T-helper 17 cell (primary cell): ENCODE data around the gene PCSK4. TPM values are rescaled to one million over a fixed set of nuclear protein-coding genes. Genes with fewer than 3 reads are reported as not detected.

Experiments used
- ATAC-seq: fragments of 150-1000 bp; cut with Tn5 transposase; 2 replicates; pipeline ENCODE4 v1.10.0; 2021; ENCODE audit warnings: mild to moderate bottlenecking, moderate library complexity
- DNase-seq, 3 donors: peaks; one replicate each; pipeline versions ENCODE4 v3.0.0 to v3.0.0-alpha.2; 2020 to 2021
- H3K9me3 ChIP-seq: one replicate; pipeline ENCODE4 v1.7.0; 2013; ENCODE audit warnings: low read length, mild to moderate bottlenecking; ENCODE audit not compliant: control insufficient read depth, poor library complexity, severe bottlenecking
- H3K27ac Mint-ChIP-seq: one replicate; pipeline ENCODE4 v1.8.0; 2022; ENCODE audit warnings: mild to moderate bottlenecking, moderate library complexity, mixed read lengths
- H3K27me3 Mint-ChIP-seq: one replicate; pipeline ENCODE4 v1.8.0; 2022; ENCODE audit warnings: mixed read lengths
- H3K36me3 Mint-ChIP-seq: one replicate; pipeline ENCODE4 v1.8.0; 2022; ENCODE audit warnings: low read depth, mixed read lengths
- H3K4me1 Mint-ChIP-seq: one replicate; pipeline ENCODE4 v1.8.0; 2022; ENCODE audit warnings: mild to moderate bottlenecking, mixed read lengths
- H3K4me3 Mint-ChIP-seq: one replicate; pipeline ENCODE4 v1.8.0; 2022; ENCODE audit warnings: mild to moderate bottlenecking, moderate library complexity, mixed read lengths
- total RNA-seq, 4 donors: library from RNA in 2 of 4; stranded (reverse) in 2 of 4; gene quantifications; one replicate each; pipeline ENCODE4 v1.2.3 and lab custom pipeline; 2022 to 2026

The PCSK4 gene
- total RNA-seq, 2 donors from 2014 or later = 3.3 to 4.5 TPM

DNA sequence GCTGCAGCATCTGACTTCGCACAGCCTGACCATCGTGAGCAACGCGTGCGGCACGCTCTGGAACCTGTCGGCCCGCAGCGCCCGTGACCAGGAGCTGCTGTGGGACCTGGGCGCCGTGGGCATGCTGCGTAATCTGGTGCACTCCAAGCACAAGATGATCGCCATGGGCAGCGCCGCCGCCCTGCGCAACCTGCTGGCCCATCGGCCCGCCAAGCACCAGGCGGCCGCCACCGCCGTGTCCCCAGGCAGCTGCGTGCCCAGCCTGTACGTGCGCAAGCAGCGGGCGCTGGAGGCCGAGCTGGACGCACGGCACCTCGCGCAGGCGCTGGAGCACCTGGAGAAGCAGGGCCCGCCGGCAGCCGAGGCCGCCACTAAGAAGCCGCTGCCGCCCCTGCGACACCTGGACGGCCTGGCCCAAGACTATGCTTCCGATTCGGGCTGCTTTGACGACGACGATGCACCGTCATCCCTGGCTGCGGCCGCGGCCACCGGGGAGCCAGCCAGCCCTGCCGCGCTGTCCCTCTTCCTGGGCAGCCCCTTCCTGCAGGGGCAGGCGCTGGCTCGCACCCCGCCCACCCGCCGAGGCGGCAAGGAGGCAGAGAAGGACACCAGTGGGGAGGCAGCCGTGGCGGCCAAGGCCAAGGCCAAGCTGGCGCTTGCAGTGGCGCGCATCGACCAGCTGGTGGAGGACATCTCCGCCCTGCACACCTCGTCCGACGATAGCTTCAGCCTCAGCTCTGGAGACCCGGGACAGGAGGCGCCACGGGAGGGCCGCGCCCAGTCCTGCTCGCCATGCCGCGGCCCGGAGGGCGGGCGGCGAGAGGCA is 24.7 kb downstream of the PCSK4 start:
- H3K4me3 Mint-ChIP-seq = peak overlapping the region; percentile 15
- no peaks in the 10 kb centered on the region for H3K36me3 Mint-ChIP-seq
- no peak for DNase-seq
- H3K27me3 Mint-ChIP-seq = no peaks in the 10 kb centered on the region
- peaks cover 5% of the 10 kb centered on the region for H3K4me1 Mint-ChIP-seq
- no peak for ATAC-seq
- H3K27ac Mint-ChIP-seq = no peak overlapping the region
- no peaks in the 10 kb centered on the region for H3K9me3 ChIP-seq

DNA sequence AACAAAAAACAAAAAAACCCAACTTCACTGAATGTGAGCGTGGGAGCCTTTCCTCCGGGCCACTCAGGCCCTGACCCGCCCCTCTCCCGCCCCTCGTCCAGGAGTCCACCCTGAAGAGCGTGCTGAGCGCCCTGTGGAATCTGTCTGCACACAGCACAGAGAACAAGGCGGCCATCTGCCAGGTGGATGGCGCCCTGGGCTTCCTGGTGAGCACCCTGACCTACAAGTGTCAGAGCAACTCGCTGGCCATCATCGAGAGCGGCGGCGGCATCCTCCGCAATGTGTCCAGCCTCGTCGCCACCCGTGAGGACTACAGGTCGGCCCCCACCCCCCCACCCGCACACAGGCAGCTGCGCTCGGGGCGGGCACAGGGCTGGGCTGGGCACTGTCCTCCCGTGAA is 28.3 kb downstream of the PCSK4 start:
- no peaks in the 10 kb centered on the region for H3K36me3 Mint-ChIP-seq
- ATAC-seq = no peak
- H3K27me3 Mint-ChIP-seq = no peaks in the 10 kb centered on the region
- DNase-seq = no peak
- H3K9me3 ChIP-seq = no peaks in the 10 kb centered on the region
- H3K4me3 Mint-ChIP-seq = no peak overlapping the region
- H3K4me1 Mint-ChIP-seq = peaks cover 3% of the 10 kb centered on the region
- H3K27ac Mint-ChIP-seq = no peak overlapping the region

DNA sequence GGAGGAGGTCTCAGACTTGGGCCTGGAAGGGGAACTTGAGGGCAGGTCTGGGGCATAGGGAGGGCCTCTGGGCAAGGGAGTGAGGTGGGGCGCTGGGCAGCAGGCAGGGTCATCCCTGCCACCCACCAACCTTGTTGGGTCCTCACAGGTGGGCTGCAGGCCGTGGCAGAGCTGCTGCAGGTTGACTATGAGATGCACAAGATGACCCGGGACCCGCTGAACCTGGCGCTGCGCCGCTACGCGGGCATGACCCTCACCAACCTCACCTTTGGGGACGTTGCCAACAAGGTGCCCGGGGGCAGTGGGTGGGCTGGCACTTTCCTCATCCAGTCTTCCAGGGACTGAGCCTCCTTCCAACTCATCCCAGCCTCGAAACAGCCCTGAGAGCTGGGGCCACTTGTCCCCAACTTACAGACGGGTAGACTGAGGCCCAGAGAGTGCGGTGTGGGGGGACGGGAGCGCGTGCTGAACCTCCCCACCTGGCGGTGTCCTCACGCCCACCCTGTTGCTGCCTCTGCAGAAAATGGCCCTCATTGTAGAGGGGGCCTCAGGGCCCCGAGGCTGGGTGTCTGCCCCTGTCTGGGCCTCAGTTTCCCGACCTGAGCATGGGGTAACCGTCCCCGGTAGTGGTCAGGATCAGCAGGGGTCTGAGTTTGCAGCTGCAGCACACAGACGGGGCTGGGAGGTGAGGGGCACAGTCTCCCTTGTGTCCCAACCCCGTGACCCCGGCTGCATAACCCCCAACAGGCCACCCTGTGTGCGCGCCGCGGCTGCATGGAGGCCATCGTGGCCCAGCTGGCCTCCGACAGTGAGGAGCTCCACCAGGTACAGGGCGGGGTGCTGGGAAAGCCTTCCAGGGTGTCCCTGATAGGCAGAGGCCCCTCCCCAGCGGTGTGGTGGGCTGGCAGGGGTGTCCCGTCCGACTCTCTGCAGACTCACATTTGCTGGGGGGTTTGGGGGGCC is 29.8 kb downstream of the PCSK4 start:
- DNase-seq = no peak
- Mint-ChIP-seq H3K27me3 (peaks cover 5% of the 10 kb centered on the region), H3K4me1 (peaks cover 8% of the 10 kb centered on the region), H3K27ac (no peak overlapping the region), H3K4me3 (no peak overlapping the region), H3K36me3 (peaks cover 3% of the 10 kb centered on the region)
- H3K9me3 ChIP-seq = no peaks in the 10 kb centered on the region
- no peak for ATAC-seq

DNA sequence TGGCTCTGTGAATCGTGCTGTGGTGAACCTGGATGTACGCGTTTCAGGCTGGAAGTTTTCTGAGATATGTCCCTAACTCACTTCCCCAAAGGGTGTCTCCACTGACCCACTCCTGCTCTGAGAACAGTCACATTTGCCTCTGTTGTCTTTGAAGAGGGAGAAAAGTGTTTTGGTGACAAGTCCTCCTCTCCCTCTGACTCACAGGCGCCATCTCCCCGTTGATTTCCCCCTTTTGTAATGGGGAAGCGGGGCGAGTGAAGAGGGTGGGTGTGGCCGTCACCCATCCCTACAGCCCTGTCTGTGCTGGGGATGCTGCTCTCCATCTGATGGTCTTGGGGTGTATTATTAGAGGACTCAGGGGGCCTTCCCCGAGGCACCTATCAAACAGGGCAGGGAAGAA is 30.7 kb downstream of the PCSK4 start:
- H3K27ac Mint-ChIP-seq = no peak overlapping the region

DNA sequence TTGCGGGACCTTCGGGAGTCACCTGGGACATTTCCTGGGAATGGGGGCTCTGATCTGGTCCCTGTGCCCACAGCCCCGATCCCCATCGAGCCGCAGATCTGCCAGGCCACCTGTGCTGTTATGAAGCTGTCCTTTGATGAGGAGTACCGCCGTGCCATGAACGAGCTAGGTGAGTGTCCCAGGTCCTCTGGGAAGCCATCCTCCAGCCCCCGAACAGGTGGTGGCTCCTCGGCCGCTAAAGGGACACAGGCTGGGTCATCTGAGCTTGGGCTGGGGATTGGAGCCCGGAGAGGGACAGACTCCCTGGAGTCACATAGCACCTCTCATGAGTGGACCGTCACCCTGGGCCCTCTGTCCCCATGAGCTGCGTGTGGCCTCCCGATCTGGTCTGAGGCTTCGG is 32.3 kb downstream of the PCSK4 start:
- no peaks in the 10 kb centered on the region for H3K9me3 ChIP-seq
- Mint-ChIP-seq H3K4me1 (peaks cover 11% of the 10 kb centered on the region), H3K27ac (no peak overlapping the region), H3K27me3 (peaks cover 14% of the 10 kb centered on the region), H3K4me3 (no peak overlapping the region), H3K36me3 (peaks cover 3% of the 10 kb centered on the region)
- ATAC-seq (no peak), DNase-seq (no peak)

More for the DNA sequence above, 30.7 kb downstream of the PCSK4 start:
- peaks cover 8% of the 10 kb centered on the region for H3K4me1 Mint-ChIP-seq
- peaks cover 6% of the 10 kb centered on the region for H3K27me3 Mint-ChIP-seq
- no peaks in the 10 kb centered on the region for H3K9me3 ChIP-seq
- ATAC-seq (no peak), DNase-seq (no peak)
- peaks cover 3% of the 10 kb centered on the region for H3K36me3 Mint-ChIP-seq
- H3K4me3 Mint-ChIP-seq = no peak overlapping the region

DNA sequence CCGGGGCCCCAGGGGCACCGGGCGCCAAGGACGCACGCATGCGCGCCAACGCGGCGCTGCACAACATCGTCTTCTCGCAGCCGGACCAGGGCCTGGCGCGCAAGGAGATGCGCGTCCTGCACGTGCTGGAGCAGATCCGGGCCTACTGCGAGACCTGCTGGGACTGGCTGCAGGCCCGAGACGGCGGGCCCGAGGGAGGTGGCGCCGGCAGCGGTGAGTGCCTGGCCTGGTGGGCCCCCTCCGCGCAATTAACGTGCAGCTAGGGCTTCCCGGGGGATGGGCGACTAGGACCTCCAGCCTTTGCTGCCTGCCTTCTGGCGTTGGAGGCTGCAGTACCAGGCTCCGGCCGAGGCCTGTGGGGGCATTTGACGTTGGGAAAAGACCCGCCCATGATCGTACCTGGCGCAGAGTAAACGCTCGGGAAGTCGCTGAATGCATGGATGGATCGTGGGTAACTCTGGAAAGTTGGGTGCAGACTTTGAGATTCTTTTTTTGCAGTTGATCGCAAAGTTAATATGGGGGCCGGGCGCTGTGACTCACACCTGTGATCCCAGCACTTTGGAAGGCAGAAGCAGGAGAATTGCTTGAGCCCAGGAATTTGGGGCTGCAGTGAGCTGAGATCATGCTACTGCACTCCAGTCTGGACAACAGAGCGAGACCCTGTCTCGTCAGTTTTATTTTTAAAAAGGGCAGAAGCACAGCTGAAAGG is 33.0 kb downstream of the PCSK4 start:
- peaks cover 11% of the 10 kb centered on the region for H3K4me1 Mint-ChIP-seq
- H3K27ac Mint-ChIP-seq = no peak overlapping the region
- no peak for ATAC-seq
- H3K36me3 Mint-ChIP-seq = peaks cover 3% of the 10 kb centered on the region
- no peak overlapping the region for H3K4me3 Mint-ChIP-seq
- H3K27me3 Mint-ChIP-seq = peaks cover 20% of the 10 kb centered on the region
- no peaks in the 10 kb centered on the region for H3K9me3 ChIP-seq
- DNase-seq = no peak

DNA sequence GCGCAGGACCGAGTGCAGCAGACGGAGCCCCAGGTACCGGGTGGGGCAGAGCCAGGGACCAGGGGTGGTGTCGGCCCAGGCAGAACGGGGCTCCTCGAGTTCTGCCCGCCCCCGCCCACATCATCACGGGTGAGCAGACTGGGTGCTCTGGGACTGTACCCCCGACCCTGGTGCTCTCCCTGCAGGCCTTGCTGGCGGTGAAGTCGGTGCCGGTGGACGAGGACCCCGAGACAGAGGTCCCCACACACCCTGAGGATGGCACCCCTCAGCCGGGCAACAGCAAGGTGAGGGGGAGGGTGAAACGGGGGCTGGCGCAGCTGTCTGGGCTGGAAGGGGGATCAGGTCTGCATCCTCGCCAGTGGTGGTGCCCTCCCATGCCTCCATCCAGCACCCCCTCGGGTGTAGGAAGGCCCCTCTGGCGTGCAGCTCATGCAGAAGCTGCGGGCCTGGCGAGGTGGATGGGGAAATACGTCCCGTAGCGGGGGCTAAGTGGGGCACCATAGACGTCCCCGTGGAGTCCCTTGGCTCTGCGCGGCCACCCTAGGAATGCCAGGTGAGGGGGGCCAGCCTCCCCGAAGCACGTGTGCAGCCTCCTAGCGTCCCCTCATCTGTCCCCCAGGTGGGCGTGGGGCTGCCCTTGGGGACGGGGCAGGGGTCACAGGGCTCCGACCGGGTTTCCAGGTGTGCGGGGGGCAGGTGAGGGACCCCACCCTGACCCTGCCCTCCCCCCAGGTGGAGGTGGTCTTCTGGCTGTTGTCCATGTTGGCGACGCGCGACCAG is 33.8 kb downstream of the PCSK4 start:
- H3K36me3 Mint-ChIP-seq = peaks cover 3% of the 10 kb centered on the region
- H3K4me3 Mint-ChIP-seq = no peak overlapping the region
- no peaks in the 10 kb centered on the region for H3K9me3 ChIP-seq
- H3K27ac Mint-ChIP-seq = no peak overlapping the region
- peaks cover 11% of the 10 kb centered on the region for H3K4me1 Mint-ChIP-seq
- H3K27me3 Mint-ChIP-seq = peaks cover 20% of the 10 kb centered on the region
- no peak for ATAC-seq
- no peak for DNase-seq

DNA sequence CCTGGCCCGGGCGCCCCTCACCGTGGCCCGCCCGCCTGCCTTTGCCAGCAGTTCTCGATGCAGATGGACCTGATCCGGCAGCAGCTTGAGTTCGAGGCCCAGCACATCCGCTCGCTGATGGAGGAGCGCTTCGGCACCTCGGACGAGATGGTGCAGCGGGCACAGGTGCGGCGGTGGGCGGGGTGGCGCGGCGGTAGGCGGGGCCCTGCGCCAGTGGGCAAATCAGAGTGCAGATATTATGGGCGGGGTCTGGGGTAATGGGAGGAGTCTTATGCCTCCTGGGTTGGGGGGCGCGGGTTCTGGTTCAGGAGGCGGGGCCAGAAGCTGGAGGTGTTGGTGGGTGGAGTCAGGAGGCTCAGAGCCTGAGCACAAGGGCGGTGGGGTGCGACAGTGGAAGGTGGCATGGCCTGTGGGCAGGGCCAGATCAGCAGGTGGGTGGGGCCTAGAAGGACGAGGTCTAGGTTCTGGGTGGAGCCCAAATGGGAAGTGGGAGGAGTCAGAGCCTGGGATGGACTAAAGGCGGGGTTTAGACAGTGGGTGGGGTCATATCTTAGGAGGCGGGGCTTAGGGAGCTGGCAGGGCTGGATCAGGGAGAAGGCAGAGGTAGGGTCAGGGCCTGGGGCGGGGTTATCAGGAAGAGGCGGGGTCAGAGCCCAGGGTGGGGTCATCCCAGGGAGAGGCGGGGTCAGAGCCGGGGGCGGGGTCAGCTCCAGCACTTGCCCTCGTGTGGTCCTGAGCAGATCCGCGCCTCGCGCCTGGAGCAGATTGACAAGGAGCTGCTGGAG is 34.6 kb downstream of the PCSK4 start:
- peaks cover 15% of the 10 kb centered on the region for H3K4me1 Mint-ChIP-seq
- H3K27ac Mint-ChIP-seq = no peak overlapping the region
- H3K27me3 Mint-ChIP-seq = peaks cover 27% of the 10 kb centered on the region
- DNase-seq = peak in 2 of 3 donors; percentile 44 to 46
- no peaks in the 10 kb centered on the region for H3K9me3 ChIP-seq
- peaks cover 7% of the 10 kb centered on the region for H3K36me3 Mint-ChIP-seq
- ATAC-seq = peak; percentile 80
- peak overlapping the region; percentile 9 for H3K4me3 Mint-ChIP-seq

DNA sequence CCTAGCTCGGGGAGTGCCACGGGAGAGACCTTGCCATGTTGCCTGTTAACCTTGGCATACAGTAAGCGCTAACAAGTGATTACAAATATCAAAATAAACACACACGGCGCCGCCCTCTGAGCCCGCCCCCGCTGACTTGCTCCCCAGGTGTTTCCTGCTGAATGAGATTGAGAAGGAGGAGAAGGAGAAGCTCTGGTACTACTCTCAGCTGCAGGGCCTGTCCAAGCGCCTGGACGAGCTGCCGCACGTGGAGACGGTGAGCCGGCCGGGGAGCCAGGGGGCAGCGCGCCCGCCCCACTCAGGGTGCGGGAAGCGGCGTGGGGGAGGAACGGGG is 35.2 kb downstream of the PCSK4 start:
- Mint-ChIP-seq H3K4me3 (peak overlapping the region; percentile 61), H3K36me3 (peaks cover 7% of the 10 kb centered on the region), H3K4me1 (peaks cover 15% of the 10 kb centered on the region), H3K27ac (no peak overlapping the region), H3K27me3 (peaks cover 30% of the 10 kb centered on the region)
- ATAC-seq (peak; percentile 12), DNase-seq (no peak)
- H3K9me3 ChIP-seq = no peaks in the 10 kb centered on the region

DNA sequence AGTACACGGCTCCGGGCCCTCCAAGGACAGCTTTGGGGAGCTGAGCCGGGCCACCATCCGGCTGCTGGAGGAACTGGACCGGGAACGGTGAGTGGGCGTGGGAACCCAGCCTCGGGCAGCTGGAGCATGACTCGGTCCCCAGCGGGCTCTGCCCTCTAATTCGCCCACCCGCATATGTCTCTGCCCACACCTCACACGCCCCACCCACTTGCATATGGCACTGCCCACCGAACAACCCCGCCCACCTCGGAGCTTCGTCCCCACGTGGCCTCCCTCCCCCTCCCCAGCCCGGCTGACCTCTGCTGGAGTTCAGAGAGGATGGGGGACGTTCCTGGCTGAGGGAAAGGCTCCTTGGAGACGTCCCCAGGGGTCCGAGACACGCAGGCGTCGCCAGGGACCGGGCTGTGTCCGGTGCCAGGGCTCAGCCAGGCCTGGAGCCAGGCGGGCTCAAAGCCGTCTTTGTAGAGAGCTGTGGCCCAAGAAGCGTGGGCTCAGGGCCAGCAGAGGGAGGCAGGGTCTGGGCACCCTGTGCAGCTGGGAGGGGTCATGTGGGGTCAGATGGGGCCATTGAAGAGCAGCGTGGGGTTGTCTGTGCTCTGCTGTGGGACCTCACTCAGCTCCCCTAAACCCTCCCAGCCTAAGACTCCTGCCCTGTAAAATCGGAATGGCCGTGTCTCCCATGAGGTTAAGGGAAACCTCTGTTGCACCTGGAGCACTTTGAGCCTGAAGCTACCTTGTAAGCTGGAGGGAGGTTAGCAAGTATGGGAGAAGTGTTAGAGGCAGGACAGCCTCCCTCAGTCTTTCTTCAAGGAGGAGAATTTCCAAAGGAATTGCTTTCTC is 36.4 kb downstream of the PCSK4 start:
- H3K27ac Mint-ChIP-seq = no peak overlapping the region
- H3K27me3 Mint-ChIP-seq = peaks cover 38% of the 10 kb centered on the region
- H3K9me3 ChIP-seq = no peaks in the 10 kb centered on the region
- peak overlapping the region; percentile 70 for H3K4me3 Mint-ChIP-seq
- DNase-seq (no peak), ATAC-seq (no peak)
- peaks cover 17% of the 10 kb centered on the region for H3K4me1 Mint-ChIP-seq
- H3K36me3 Mint-ChIP-seq = peaks cover 11% of the 10 kb centered on the region

DNA sequence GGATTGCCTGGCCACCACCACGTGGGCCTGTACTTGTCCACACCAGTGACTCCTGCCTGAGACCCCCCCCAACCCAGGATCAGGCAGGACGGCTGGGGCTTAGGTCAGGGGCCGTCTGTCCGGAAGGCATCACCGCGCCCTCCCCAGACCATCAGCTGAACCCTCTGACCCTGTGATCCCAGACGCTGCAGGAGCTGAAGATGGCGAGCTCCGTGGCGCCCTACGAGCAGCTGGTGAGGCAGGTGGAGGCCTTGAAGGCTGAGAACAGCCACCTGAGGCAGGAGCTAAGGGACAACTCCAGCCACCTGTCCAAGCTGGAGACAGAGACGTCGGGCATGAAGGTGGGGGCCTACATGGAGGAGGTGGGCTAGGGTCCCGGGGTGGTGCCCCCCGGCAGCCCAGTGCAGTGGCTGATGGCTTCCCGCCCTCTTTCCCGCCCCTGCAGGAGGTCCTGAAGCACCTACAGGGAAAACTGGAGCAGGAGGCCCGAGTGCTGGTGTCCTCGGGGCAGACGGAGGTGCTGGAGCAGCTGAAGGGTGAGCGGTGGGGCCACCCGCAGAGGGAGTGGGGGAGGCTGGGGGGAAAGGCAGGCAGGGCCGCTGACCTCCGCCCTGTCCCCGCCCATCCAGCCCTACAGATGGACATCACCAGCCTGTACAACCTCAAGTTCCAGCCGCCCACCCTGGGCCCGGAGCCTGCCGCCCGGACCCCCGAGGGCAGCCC is 37.2 kb downstream of the PCSK4 start:
- H3K27ac Mint-ChIP-seq = no peak overlapping the region
- no peak overlapping the region for H3K4me3 Mint-ChIP-seq
- DNase-seq (no peak), ATAC-seq (no peak)
- peaks cover 42% of the 10 kb centered on the region for H3K27me3 Mint-ChIP-seq
- H3K9me3 ChIP-seq = no peaks in the 10 kb centered on the region
- H3K4me1 Mint-ChIP-seq = peaks cover 17% of the 10 kb centered on the region
- H3K36me3 Mint-ChIP-seq = peaks cover 13% of the 10 kb centered on the region
